ENCODE measurements around the gene ZNF444.

- TF ChIP-seq CTCF (IDR thresholded peaks at IDR 0.05; ENCODE audit: extremely low read depth in 1 of 2, insufficient read depth in 1 of 2, low read depth in 1 of 2, low read length in 2 of 2) (no peak), POLR2A (IDR thresholded peaks at IDR 0.05; ENCODE audit: low read depth, low read length) (no peak), MYC (IDR thresholded peaks at IDR 0.05; ENCODE audit: low read depth, low read length) (no peak), EZH2 (IDR thresholded peaks at IDR 0.05; ENCODE audit: borderline replicate concordance, low read depth, low read length, severe bottlenecking) (no peak), POLR2AphosphoS5 (IDR thresholded peaks at IDR 0.05; ENCODE audit: insufficient read depth, low read depth, low read length) (no peak), MAX (IDR thresholded peaks at IDR 0.05; ENCODE audit: insufficient read depth, insufficient read length) (no peak), GATA2 (IDR thresholded peaks at IDR 0.05; ENCODE audit: insufficient read depth, insufficient read length, low read depth, low read length) (no peak), FOS (IDR thresholded peaks at IDR 0.05; ENCODE audit: borderline replicate concordance, insufficient read depth, low read length) (no peak), JUN (IDR thresholded peaks at IDR 0.05; ENCODE audit: borderline replicate concordance, insufficient read depth, insufficient read length, low read depth) (no peak)
Observed at GRCh38 chr19:56097776-56098175, 43.3 kb upstream of the ZNF444 start.

Measured in endothelial cell of umbilical vein (primary cell).